GM10266 (cell line): ENCODE results near the gene LIMCH1.

Experiments
- DNase-seq: peaks from one replicate; pipeline ENCODE4 v3.0.0; 2012; ENCODE audit errors: extremely low spot score
- CTCF ChIP-seq: IDR thresholded peaks from 2 replicates; pipeline ENCODE4 v1.5.1; 2012; ENCODE audit warnings: mild to moderate bottlenecking, low read depth; ENCODE audit not compliant: control insufficient read depth, insufficient read depth; ENCODE audit errors: missing control alignments

Gene LIMCH1

GRCh38 chr4:41549478-41549877 lies 11.5 kb downstream of the LIMCH1 start:
- TF ChIP-seq CTCF, result no peak
- no peak for DNase-seq

- DNase-seq, result no peak
Measured at GRCh38 chr4:41550308-41550707, 12.4 kb downstream of the LIMCH1 start.

GRCh38 chr4:41551536-41551935 lies 13.6 kb downstream of the LIMCH1 start:
- no peak for TF ChIP-seq CTCF
- DNase-seq, result no peak

More at GRCh38 chr4:41550308-41550707, 12.4 kb downstream of the LIMCH1 start:
- no peak for TF ChIP-seq CTCF

- TF ChIP-seq CTCF, result no peak
Measured at GRCh38 chr4:41554905-41555304, 16.9 kb downstream of the LIMCH1 start.

GRCh38 chr4:41556526-41556925 lies 18.6 kb downstream of the LIMCH1 start:
- no peak for DNase-seq
- no peak for TF ChIP-seq CTCF

More at GRCh38 chr4:41554905-41555304, 16.9 kb downstream of the LIMCH1 start:
- DNase-seq, result no peak

GRCh38 chr4:41559940-41560516 lies 22.1 kb downstream of the LIMCH1 start:
- no peak for DNase-seq
- no peak for TF ChIP-seq CTCF

- TF ChIP-seq CTCF, result no peak
- DNase-seq, result no peak
Measured at GRCh38 chr4:41561244-41561643, 23.3 kb downstream of the LIMCH1 start.
